Mammary epithelial cell (primary cell): ENCODE data around the gene USP4.
"Not testable (repeated sequence)": the region's sequence is repeated elsewhere in the genome, so short reads cannot be mapped to it uniquely, and the experiment has no call there.

Experiments used
- EZH2 ChIP-seq: IDR thresholded peaks from 2 replicates; pipeline ENCODE4 v1.6.1; 2012; ENCODE audit warnings: low read length, inconsistent platforms, borderline replicate concordance
- TF ChIP-seq, protein P1 (sequence below), 2 donors: IDR thresholded peaks in 1 of 2; conservative IDR thresholded peaks in 1 of 2; 2 replicates each; pipeline ENCODE4 v1.5.1; 2011 to 2012; ENCODE audit warnings: inconsistent platforms in 2 of 2, low read length in 2 of 2, mild to moderate bottlenecking in 2 of 2, control low read depth in 1 of 2, low read depth in 1 of 2; ENCODE audit not compliant: insufficient read depth in 1 of 2; ENCODE audit errors: extremely low read depth in 1 of 2

GRCh38 chr3:49328350-49328749 is 11.5 kb downstream of the USP4 start:
- TF ChIP-seq, protein P1, sequence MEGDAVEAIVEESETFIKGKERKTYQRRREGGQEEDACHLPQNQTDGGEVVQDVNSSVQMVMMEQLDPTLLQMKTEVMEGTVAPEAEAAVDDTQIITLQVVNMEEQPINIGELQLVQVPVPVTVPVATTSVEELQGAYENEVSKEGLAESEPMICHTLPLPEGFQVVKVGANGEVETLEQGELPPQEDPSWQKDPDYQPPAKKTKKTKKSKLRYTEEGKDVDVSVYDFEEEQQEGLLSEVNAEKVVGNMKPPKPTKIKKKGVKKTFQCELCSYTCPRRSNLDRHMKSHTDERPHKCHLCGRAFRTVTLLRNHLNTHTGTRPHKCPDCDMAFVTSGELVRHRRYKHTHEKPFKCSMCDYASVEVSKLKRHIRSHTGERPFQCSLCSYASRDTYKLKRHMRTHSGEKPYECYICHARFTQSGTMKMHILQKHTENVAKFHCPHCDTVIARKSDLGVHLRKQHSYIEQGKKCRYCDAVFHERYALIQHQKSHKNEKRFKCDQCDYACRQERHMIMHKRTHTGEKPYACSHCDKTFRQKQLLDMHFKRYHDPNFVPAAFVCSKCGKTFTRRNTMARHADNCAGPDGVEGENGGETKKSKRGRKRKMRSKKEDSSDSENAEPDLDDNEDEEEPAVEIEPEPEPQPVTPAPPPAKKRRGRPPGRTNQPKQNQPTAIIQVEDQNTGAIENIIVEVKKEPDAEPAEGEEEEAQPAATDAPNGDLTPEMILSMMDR (conservative IDR thresholded peaks at IDR 0.05 in 1 of 2, IDR thresholded peaks at IDR 0.05 in 1 of 2; ENCODE audit: extremely low read depth in 1 of 2, insufficient read depth in 1 of 2, low read depth in 1 of 2, low read length in 2 of 2), result not testable (repeated sequence)
- not testable (repeated sequence) for TF ChIP-seq EZH2
